Measurements from ENCODE around the gene PRKACB. TPM values are rescaled to one million over a fixed set of nuclear protein-coding genes. Genes with fewer than 3 reads are reported as not detected.
A peak's percentile ranks its signal among the peaks of the same experiment; 100 is the strongest.

Gene PRKACB
- total and polyA plus RNA-seq, 8 donors = 22.4 to 54.9 (median 45.3) TPM

- H3K27me3 ChIP-seq = no peaks in the 10 kb centered on the region
- intact Hi-C loops (cut with DNase I) = no loop called here
- no peak for TF ChIP-seq CTCF (IDR thresholded peaks at IDR 0.05)
- no peak overlapping the region for H3K27ac ChIP-seq
- ATAC-seq (no peak), DNase-seq (no peak)
- H3K4me3 ChIP-seq = no peak overlapping the region
- peaks cover 0 to 10% of the 10 kb centered on the region in 2 donors for H3K4me1 ChIP-seq
- H3K9me3 ChIP-seq = no peaks in the 10 kb centered on the region
- H3K36me3 ChIP-seq = no peaks in the 10 kb centered on the region
Observed at GRCh38 chr1:84152649-84153056, 8.6 kb downstream of the PRKACB start.

- ATAC-seq = no peak
- Histone ChIP-seq H3K27ac (no peak overlapping the region), H3K36me3 (no peaks in the 10 kb centered on the region), H3K4me1 (peaks cover 0 to 10% of the 10 kb centered on the region in 2 donors), H3K4me3 (no peak overlapping the region), H3K9me3 (no peaks in the 10 kb centered on the region), H3K27me3 (no peaks in the 10 kb centered on the region)
- intact Hi-C loops (cut with DNase I) = no loop called here
- TF ChIP-seq CTCF (IDR thresholded peaks at IDR 0.05) = no peak
- DNase-seq = no peak
Observed at GRCh38 chr1:84155517-84155916, 11.4 kb downstream of the PRKACB start.

GRCh38 chr1:84156210-84156621, 12.1 kb downstream of the PRKACB start:
- H3K36me3 ChIP-seq = no peaks in the 10 kb centered on the region
- H3K27ac ChIP-seq = no peak overlapping the region
- H3K9me3 ChIP-seq = no peaks in the 10 kb centered on the region
- no peak for TF ChIP-seq CTCF (IDR thresholded peaks at IDR 0.05)
- H3K4me3 ChIP-seq = no peak overlapping the region
- intact Hi-C loops (cut with DNase I) = no loop called here
- H3K27me3 ChIP-seq = no peaks in the 10 kb centered on the region
- no peak for DNase-seq
- ATAC-seq = peak; percentile 47
- H3K4me1 ChIP-seq = peaks cover 0 to 10% of the 10 kb centered on the region in 2 donors

GRCh38 chr1:84159533-84160240, 15.6 kb downstream of the PRKACB start:
- TF ChIP-seq CTCF (IDR thresholded peaks at IDR 0.05) = no peak
- peaks cover 0 to 5% of the 10 kb centered on the region in 2 donors for H3K4me1 ChIP-seq
- no peaks in the 10 kb centered on the region for H3K9me3 ChIP-seq
- no peaks in the 10 kb centered on the region for H3K27me3 ChIP-seq
- ATAC-seq (no peak), DNase-seq (no peak)
- no peak overlapping the region for H3K27ac ChIP-seq
- H3K36me3 ChIP-seq = no peaks in the 10 kb centered on the region
- no peak overlapping the region for H3K4me3 ChIP-seq
- intact Hi-C loops (cut with DNase I) = no loop called here

- ATAC-seq (no peak), DNase-seq (no peak)
- Histone ChIP-seq H3K4me1 (no peaks in the 10 kb centered on the region), H3K36me3 (no peaks in the 10 kb centered on the region), H3K9me3 (no peaks in the 10 kb centered on the region), H3K4me3 (no peak overlapping the region), H3K27ac (no peak overlapping the region), H3K27me3 (no peaks in the 10 kb centered on the region)
- intact Hi-C loops (cut with DNase I) = no loop called here
- no peak for TF ChIP-seq CTCF (IDR thresholded peaks at IDR 0.05)
Observed at GRCh38 chr1:84162295-84162694, 18.2 kb downstream of the PRKACB start.

Data from left lung (tissue), 10 donors.